ENCODE results near the gene CIDEA. TPM values are rescaled to one million over a fixed set of nuclear protein-coding genes. Genes with fewer than 3 reads are reported as not detected.

CIDEA gene
- total RNA-seq, 2 donors from 2014 or later: not detected

DNA sequence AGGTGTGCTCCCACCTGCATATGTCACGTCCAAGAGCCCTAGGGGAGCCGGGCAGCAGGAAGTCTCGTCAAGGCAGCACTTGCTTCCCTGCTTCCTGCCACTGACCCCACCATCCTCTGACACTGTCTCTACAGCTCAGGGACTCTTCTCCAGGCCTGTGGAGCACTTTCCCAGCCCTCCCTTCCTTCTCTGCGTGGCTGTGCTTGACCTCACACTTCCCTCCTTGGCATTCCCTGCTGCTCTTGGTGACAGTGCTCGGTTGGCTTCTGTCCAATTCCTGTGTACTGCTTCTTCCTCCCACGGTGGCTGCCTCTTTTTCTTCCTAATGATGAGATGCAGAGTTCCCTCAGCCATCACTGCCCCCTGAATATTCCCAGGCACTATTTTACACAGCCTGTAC, 2.8 kb downstream of the CIDEA start:
- no peak for DNase-seq (ENCODE audit: low spot score)
- H3K36me3 ChIP-seq: no peaks in the 10 kb centered on the region
- no peaks in the 10 kb centered on the region for H3K27me3 ChIP-seq (replicated peaks; ENCODE audit: insufficient read depth)
- H3K9me3 ChIP-seq: no peaks in the 10 kb centered on the region
- peaks cover 0 to 14% of the 10 kb centered on the region in 2 donors for H3K4me1 ChIP-seq (ENCODE audit: control insufficient read depth in 1 of 2, low read depth in 2 of 2)
- TF ChIP-seq, protein P1, sequence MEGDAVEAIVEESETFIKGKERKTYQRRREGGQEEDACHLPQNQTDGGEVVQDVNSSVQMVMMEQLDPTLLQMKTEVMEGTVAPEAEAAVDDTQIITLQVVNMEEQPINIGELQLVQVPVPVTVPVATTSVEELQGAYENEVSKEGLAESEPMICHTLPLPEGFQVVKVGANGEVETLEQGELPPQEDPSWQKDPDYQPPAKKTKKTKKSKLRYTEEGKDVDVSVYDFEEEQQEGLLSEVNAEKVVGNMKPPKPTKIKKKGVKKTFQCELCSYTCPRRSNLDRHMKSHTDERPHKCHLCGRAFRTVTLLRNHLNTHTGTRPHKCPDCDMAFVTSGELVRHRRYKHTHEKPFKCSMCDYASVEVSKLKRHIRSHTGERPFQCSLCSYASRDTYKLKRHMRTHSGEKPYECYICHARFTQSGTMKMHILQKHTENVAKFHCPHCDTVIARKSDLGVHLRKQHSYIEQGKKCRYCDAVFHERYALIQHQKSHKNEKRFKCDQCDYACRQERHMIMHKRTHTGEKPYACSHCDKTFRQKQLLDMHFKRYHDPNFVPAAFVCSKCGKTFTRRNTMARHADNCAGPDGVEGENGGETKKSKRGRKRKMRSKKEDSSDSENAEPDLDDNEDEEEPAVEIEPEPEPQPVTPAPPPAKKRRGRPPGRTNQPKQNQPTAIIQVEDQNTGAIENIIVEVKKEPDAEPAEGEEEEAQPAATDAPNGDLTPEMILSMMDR (IDR thresholded peaks at IDR 0.05): no peak
- no peak overlapping the region for H3K27ac ChIP-seq
- ATAC-seq (ENCODE audit: insufficient number of reproducible peaks, low FRiP score, low read depth): no peak
- no peak overlapping the region for H3K4me3 ChIP-seq

DNA sequence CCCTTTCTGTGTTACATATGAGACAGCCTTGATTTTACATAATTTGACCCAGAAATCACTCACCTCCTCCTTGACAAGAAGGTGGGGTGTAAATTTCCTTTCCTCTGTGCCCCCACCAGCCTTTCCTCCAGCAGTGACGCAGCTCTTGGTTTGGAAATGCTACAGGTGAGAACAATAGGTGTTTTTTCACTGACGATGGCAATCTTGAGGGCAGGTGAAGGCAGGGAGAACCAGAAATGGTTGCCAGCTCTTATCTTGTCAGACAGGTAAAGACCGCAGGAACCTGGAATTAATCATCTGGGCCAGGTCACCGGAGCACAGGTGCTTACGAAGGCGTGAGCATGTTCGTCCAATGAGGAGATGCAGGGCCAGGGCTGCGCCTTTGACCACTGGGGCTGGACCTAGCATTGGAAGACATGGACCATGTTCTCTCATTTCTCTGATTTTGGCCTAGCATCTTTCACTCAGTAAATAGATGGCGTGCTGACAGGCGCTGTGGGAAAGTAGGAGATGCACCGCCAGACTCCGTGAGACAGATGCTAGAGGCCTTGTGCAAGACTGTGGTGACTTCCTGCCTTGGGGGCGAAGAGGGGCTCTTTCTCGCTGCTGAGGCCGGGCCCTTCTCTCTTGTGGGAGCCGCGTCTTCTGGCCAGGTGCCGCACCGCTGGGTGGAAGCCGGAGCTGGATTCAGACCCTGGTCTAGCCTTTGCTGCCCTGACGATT, 4.0 kb downstream of the CIDEA start:
- DNase-seq (ENCODE audit: low spot score) (no peak), ATAC-seq (ENCODE audit: insufficient number of reproducible peaks, low FRiP score, low read depth) (no peak)
- peaks cover 0 to 14% of the 10 kb centered on the region in 2 donors for H3K4me1 ChIP-seq (ENCODE audit: control insufficient read depth in 1 of 2, low read depth in 2 of 2)
- no peaks in the 10 kb centered on the region for H3K36me3 ChIP-seq
- no peaks in the 10 kb centered on the region for H3K27me3 ChIP-seq (replicated peaks; ENCODE audit: insufficient read depth)
- no peak overlapping the region for H3K4me3 ChIP-seq
- TF ChIP-seq, protein P1 (IDR thresholded peaks at IDR 0.05): no peak
- H3K27ac ChIP-seq: no peak overlapping the region
- no peaks in the 10 kb centered on the region for H3K9me3 ChIP-seq

DNA sequence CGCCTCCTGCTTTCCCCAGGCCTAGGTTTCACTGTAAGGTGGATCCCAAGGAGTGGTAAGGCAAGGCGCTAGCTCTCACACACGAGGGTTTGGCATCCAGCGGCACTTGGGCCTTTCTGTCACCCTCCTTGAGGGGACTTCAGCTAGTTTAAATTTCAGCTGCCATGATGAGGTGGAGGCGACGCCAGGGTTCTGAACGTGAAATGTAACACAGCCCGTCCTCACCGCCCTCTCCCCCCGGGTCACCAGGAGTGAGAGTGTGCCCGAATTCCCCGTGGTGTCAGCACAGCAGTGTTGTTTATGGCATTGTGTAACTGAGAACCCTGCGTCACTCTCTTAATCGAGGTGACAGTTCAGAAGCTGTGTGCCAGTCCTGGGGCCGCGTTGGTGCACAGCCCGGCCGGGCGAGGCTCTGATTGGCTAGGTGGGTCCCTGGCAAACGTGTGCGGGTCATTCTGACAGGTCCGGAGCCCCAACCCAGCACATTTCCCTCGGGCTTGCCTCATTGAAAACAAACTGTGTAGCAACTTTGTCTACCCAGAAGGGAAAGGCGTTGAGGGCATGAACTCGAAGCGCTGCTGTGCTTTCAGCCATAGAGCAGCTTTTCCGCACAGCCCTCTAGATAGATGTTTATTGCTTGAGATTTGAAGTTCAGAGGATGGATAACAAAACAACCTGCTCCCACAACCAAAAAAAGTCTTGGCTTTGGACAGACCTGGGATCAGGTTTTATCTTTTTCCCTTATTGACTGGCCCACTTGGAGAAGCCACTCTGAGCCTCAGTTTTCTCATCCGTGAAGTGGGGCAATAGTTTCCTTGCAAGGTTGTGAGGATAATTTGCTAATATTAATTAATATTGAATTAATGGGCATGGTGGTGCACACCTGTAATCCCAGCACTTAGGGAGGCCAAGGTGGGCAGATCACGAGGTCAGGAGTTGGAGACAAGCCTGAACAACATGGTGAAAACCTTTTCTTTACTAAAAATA, 4.9 kb downstream of the CIDEA start:
- TF ChIP-seq, protein P1 (IDR thresholded peaks at IDR 0.05): no peak
- Histone ChIP-seq H3K27me3 (replicated peaks; ENCODE audit: insufficient read depth) (no peaks in the 10 kb centered on the region), H3K27ac (no peak overlapping the region), H3K36me3 (no peaks in the 10 kb centered on the region), H3K4me1 (ENCODE audit: control insufficient read depth in 1 of 2, low read depth in 2 of 2) (peaks cover 0 to 5% of the 10 kb centered on the region in 2 donors), H3K9me3 (no peaks in the 10 kb centered on the region), H3K4me3 (no peak overlapping the region)
- ATAC-seq (ENCODE audit: insufficient number of reproducible peaks, low FRiP score, low read depth) (no peak), DNase-seq (ENCODE audit: low spot score) (no peak)

DNA sequence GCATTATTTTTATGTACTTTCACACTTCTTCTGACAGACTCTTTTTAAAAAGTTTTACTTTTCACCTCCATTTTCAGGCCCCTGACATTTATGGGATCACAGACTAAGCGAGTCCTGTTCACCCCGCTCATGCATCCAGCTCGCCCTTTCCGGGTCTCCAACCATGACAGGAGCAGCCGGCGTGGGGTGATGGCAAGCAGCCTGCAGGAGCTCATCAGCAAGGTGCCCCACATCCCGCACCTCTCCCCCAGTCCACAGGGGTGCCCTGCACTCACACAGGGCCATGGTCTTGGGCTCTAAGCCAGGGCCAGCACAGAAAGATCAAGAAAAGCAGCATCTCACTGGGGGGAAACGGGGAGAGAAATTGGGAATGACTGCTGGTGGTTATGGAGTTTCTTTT, 8.6 kb downstream of the CIDEA start:
- TF ChIP-seq, protein P1 (IDR thresholded peaks at IDR 0.05): no peak
- Histone ChIP-seq H3K4me3 (no peak overlapping the region), H3K36me3 (no peaks in the 10 kb centered on the region), H3K27me3 (replicated peaks; ENCODE audit: insufficient read depth) (no peaks in the 10 kb centered on the region), H3K4me1 (ENCODE audit: control insufficient read depth in 1 of 2, low read depth in 2 of 2) (no peaks in the 10 kb centered on the region), H3K9me3 (no peaks in the 10 kb centered on the region), H3K27ac (no peak overlapping the region)
- DNase-seq (ENCODE audit: low spot score) (no peak), ATAC-seq (ENCODE audit: insufficient number of reproducible peaks, low FRiP score, low read depth) (no peak)

DNA sequence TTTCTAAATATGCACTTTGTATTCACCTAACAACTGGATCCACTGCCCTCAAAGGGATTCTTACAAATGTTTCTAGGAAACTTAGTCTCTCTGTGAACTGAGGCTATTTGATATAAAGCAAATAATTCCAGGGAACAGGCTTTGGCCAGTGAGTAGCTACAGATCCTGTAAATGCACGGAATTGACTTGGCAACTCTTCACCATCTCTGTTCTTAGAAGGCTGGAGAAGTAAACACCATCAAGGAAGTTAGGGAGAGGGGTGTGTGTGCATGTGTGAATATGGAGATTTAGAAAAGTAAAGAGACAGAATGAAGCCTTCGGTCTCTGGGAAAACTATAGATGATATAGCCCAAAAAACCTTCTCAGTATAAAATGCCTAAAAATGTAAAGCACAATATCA, 10.7 kb downstream of the CIDEA start:
- TF ChIP-seq, protein P1 (IDR thresholded peaks at IDR 0.05): no peak
- DNase-seq (ENCODE audit: low spot score): no peak
- Histone ChIP-seq H3K4me1 (ENCODE audit: control insufficient read depth in 1 of 2, low read depth in 2 of 2) (no peaks in the 10 kb centered on the region), H3K9me3 (no peaks in the 10 kb centered on the region), H3K27me3 (replicated peaks; ENCODE audit: insufficient read depth) (no peaks in the 10 kb centered on the region), H3K4me3 (no peak overlapping the region), H3K36me3 (no peaks in the 10 kb centered on the region), H3K27ac (no peak overlapping the region)
- ATAC-seq (ENCODE audit: insufficient number of reproducible peaks, low FRiP score, low read depth): no peak

Measured in thoracic aorta (tissue), 2 donors.